ENCODE measurements around the gene IQCH.
"Not testable (repeated sequence)": the region's sequence is repeated elsewhere in the genome, so short reads cannot be mapped to it uniquely, and the experiment has no call there.

Gene IQCH

GRCh38 chr15:67280217-67280616 lies 25.6 kb downstream of the IQCH start:
- H3F3A ChIP-seq (ENCODE audit: insufficient read depth, low read length): no peaks in the 10 kb centered on the region
- no peaks in the 10 kb centered on the region for H3K79me2 ChIP-seq (ENCODE audit: insufficient read depth, low read length)
- H3K4me1 ChIP-seq (ENCODE audit: insufficient read depth, low read length, severe bottlenecking): no peaks in the 10 kb centered on the region
- H3K9me2 ChIP-seq (ENCODE audit: low read depth, low read length): no peaks in the 10 kb centered on the region
- no peaks in the 10 kb centered on the region for H3K36me3 ChIP-seq (ENCODE audit: insufficient read depth, low read length)
- no peaks in the 10 kb centered on the region for H3K9me3 ChIP-seq (ENCODE audit: low read length)
- H3K9ac ChIP-seq (ENCODE audit: low read length): no peak overlapping the region
- no peak overlapping the region for H3K4me2 ChIP-seq (ENCODE audit: low read length)
- no peaks in the 10 kb centered on the region for H4K20me1 ChIP-seq (ENCODE audit: insufficient read depth, low read length)
- no peak for TF ChIP-seq CTCF (IDR thresholded peaks at IDR 0.05; ENCODE audit: low read length)
- no peak for TF ChIP-seq EZH2 (IDR thresholded peaks at IDR 0.05; ENCODE audit: borderline replicate concordance, low read length)
- no peak overlapping the region for H3K4me3 ChIP-seq (ENCODE audit: low read depth, low read length, poor library complexity, severe bottlenecking)
- no peak overlapping the region for H2AFZ ChIP-seq (ENCODE audit: low read length)
- no peak overlapping the region for H3K27ac ChIP-seq (ENCODE audit: low read depth, low read length, poor library complexity, severe bottlenecking)
- no peaks in the 10 kb centered on the region for H3K27me3 ChIP-seq (ENCODE audit: insufficient read depth, low read length)

GRCh38 chr15:67281714-67282113 lies 27.1 kb downstream of the IQCH start:
- H4K20me1 ChIP-seq (ENCODE audit: insufficient read depth, low read length): no peaks in the 10 kb centered on the region
- H3K27me3 ChIP-seq (ENCODE audit: insufficient read depth, low read length): no peaks in the 10 kb centered on the region
- no peak overlapping the region for H3K27ac ChIP-seq (ENCODE audit: low read depth, low read length, poor library complexity, severe bottlenecking)
- TF ChIP-seq CTCF (IDR thresholded peaks at IDR 0.05; ENCODE audit: low read length) (no peak), EZH2 (IDR thresholded peaks at IDR 0.05; ENCODE audit: borderline replicate concordance, low read length) (no peak)
- no peaks in the 10 kb centered on the region for H3K79me2 ChIP-seq (ENCODE audit: insufficient read depth, low read length)
- no peaks in the 10 kb centered on the region for H3K9me2 ChIP-seq (ENCODE audit: low read depth, low read length)
- H3K9ac ChIP-seq (ENCODE audit: low read length): no peak overlapping the region
- H3K9me3 ChIP-seq (ENCODE audit: low read length): no peaks in the 10 kb centered on the region
- no peaks in the 10 kb centered on the region for H3K4me1 ChIP-seq (ENCODE audit: insufficient read depth, low read length, severe bottlenecking)
- H3K4me2 ChIP-seq (ENCODE audit: low read length): no peak overlapping the region
- H2AFZ ChIP-seq (ENCODE audit: low read length): no peak overlapping the region
- no peaks in the 10 kb centered on the region for H3K36me3 ChIP-seq (ENCODE audit: insufficient read depth, low read length)
- no peaks in the 10 kb centered on the region for H3F3A ChIP-seq (ENCODE audit: insufficient read depth, low read length)
- no peak overlapping the region for H3K4me3 ChIP-seq (ENCODE audit: low read depth, low read length, poor library complexity, severe bottlenecking)

GRCh38 chr15:67285625-67286024 lies 31.0 kb downstream of the IQCH start:
- not testable (repeated sequence) for H3K9me2 ChIP-seq (ENCODE audit: low read depth, low read length); H3F3A ChIP-seq (ENCODE audit: insufficient read depth, low read length); H4K20me1 ChIP-seq (ENCODE audit: insufficient read depth, low read length); H3K9me3 ChIP-seq (ENCODE audit: low read length); H3K27ac ChIP-seq (ENCODE audit: low read depth, low read length, poor library complexity, severe bottlenecking); H3K4me2 ChIP-seq (ENCODE audit: low read length); H2AFZ ChIP-seq (ENCODE audit: low read length); H3K36me3 ChIP-seq (ENCODE audit: insufficient read depth, low read length); H3K27me3 ChIP-seq (ENCODE audit: insufficient read depth, low read length); H3K4me3 ChIP-seq (ENCODE audit: low read depth, low read length, poor library complexity, severe bottlenecking); H3K9ac ChIP-seq (ENCODE audit: low read length); H3K4me1 ChIP-seq (ENCODE audit: insufficient read depth, low read length, severe bottlenecking); H3K79me2 ChIP-seq (ENCODE audit: insufficient read depth, low read length)

- H3K9ac ChIP-seq (ENCODE audit: low read length); H3K9me3 ChIP-seq (ENCODE audit: low read length); H4K20me1 ChIP-seq (ENCODE audit: insufficient read depth, low read length); H3F3A ChIP-seq (ENCODE audit: insufficient read depth, low read length); H3K9me2 ChIP-seq (ENCODE audit: low read depth, low read length); H3K79me2 ChIP-seq (ENCODE audit: insufficient read depth, low read length); H3K27me3 ChIP-seq (ENCODE audit: insufficient read depth, low read length); H3K4me1 ChIP-seq (ENCODE audit: insufficient read depth, low read length, severe bottlenecking); H2AFZ ChIP-seq (ENCODE audit: low read length); H3K4me2 ChIP-seq (ENCODE audit: low read length); H3K36me3 ChIP-seq (ENCODE audit: insufficient read depth, low read length); H3K27ac ChIP-seq (ENCODE audit: low read depth, low read length, poor library complexity, severe bottlenecking); H3K4me3 ChIP-seq (ENCODE audit: low read depth, low read length, poor library complexity, severe bottlenecking): not testable (repeated sequence)
These were observed 31.8 kb downstream of the IQCH start for GRCh38 chr15:67286400-67286799.
